ENCODE results near the gene ZNFX1.
"Not testable (repeated sequence)": the region's sequence is repeated elsewhere in the genome, so short reads cannot be mapped to it uniquely, and the experiment has no call there.

The ZNFX1 gene

DNA sequence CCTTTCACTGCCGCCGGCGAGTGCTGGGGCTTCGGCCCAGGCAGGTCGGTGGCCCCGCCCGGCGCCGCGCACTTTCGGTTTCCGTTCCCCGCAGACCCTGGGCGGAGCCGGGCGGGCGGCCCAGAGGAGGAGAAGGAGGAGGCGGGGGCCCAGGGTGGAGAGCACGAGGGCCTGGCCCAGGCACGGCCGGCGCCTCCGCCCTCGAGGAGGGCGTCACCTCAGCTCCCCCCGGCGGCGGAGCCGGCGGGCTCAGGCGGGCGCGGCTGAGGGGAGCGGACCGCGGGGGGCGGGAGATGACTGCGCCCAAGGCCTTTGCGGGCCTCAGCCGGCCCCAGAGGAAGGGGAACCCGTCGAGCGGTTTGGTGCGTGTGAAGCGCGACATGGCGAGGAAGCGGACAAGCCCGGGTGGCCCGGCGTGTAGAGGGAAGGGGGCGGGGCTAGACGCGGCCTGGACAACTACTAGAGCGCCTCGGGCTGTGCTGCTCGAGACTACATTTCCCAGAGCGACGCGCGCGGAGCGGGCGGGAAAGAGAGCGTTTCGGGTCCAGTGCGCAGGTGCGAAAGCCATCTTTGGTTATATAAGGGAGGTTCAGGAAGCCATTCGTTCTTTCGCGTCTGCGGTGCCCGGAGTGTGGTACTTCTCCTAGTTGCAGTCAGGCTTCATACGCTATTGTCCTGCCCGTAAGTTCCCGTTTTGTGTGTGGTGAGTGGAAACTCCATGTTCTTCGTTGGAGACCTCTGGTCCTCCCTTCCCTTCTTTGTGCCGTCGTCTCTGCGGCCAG, at the start of gene ZNFX1:
Gene ZNFX1, minus strand, starts transcription at position 22 of the 782 bp plus-strand sequence. CDS start 2,218 bp downstream, outside the sequence.
- DNase-seq (ENCODE audit: low read depth in 3 of 3) = peak; percentile 96 to 98 (median 96)

DNA sequence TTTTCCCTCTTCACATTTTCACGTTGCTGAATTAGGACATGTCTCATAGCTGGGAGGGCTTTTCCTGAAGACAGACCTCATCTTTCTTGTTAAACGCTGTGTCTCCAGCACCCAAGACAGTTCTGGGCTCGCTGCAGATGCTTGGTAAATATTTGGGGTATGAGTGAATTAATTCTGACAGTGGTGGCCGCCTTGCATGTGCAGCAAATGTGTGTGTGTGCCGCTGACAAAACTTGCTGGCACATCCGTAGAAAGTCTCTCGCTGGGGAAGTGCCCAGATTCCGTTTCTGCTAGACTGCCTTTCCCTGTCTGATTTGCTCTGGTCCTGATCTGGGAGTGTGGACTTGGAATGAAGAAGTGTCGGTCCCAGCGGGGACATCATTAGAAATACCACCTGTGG, 48.2 kb upstream of the ZNFX1 start:
- DNase-seq (ENCODE audit: low read depth in 3 of 3) = no peak

DNA sequence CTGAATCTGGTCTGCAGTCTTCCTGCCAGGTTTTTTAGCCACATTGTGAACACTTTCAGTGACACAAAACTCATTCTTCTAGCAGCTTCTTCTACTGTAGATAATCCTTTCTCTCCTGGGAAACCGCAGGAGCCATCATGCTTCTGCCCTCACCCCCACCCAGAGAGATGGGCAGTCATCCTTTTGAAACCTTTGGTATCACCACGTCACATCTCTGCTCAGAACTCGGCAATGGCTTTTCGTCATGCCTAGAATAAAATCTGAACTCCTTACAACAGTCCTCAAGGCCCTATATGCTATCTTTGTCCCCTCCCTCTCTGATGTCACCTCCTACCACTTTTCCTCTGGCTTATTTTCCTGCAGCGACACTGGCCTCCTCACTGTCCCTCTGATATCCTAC, 46.4 kb upstream of the ZNFX1 start:
- no peak for DNase-seq (ENCODE audit: low read depth in 3 of 3)

DNA sequence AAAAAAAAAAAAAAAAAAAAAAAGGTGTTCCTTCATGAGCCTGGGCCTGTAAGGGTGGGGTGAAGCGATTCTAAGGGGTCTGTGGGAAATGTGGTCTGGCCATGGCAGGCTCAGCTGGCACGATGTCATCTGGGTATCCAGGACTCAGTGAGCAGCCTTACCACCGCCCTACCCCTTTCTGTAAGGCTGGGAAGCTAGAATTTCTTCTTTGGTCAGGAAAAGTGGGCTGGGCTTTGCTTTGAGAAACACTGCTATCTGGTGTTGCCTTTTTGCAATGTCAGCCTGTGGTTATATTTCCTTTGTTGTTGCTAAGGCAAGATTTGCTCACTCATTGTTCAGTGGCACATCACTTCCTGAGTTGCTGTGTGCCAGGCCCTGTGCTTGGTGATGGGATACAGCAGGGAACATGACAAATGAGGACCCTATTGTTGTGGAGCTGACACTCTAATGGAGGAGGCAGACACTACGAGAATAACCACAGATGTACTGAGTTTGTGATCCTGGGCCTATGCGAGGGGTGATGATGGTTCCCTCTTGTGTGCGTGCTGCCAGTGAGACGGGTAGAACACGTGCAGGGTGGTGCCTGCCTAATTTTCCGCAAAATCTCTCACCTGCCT, 45.9 kb upstream of the ZNFX1 start:
- no peak for DNase-seq (ENCODE audit: low read depth in 3 of 3)

DNA sequence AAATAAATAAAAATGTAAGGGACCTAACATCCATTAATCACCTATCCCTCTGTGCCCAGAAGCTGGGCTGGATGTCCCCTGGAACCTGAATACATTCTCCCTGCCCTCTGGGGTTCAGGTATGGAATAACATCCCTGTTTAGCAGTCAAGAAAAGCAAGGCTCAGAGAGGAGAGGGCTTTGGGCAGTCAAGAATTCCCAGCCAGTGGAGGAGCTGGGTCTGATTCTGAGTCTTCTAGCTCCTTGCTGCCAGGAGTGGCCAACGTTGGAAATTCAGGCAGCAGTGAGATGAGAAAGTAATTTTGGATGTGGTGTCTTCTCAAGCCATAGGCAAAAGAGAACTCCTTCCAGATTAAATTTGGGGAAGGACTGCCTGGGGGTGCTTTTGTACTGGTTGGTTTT, 42.6 kb upstream of the ZNFX1 start:
- DNase-seq (ENCODE audit: low read depth in 3 of 3) = no peak

DNA sequence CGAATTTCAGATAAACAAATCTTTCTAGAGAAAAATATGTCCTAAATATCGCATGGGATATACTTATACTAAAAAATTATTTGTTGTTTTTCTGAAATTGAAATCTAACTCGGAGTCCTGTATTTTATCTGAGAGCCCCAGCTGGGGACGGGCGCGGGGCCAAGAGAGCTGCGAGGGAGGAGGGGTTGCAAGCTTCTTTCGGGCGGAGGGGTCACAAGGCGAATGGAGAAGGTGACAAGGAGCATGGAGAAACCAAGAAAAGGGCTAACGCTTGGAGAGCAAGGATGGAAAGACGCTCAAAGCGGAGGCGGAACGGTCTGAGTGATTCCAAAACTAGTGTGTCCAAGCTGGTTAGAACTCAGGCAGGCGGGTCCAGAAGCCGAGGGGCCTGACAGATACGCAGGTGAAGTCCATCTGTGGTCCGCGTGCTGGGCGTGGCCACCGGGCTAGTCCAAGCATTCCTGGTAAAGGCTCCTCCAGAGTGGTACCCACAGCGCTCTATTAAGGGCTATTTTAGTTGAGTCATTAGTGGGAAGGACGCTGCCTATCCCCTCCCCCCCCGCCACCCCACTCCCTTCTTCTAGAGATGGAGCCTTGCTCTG, 41.5 kb upstream of the ZNFX1 start:
- DNase-seq (ENCODE audit: low read depth in 3 of 3) = no peak

DNA sequence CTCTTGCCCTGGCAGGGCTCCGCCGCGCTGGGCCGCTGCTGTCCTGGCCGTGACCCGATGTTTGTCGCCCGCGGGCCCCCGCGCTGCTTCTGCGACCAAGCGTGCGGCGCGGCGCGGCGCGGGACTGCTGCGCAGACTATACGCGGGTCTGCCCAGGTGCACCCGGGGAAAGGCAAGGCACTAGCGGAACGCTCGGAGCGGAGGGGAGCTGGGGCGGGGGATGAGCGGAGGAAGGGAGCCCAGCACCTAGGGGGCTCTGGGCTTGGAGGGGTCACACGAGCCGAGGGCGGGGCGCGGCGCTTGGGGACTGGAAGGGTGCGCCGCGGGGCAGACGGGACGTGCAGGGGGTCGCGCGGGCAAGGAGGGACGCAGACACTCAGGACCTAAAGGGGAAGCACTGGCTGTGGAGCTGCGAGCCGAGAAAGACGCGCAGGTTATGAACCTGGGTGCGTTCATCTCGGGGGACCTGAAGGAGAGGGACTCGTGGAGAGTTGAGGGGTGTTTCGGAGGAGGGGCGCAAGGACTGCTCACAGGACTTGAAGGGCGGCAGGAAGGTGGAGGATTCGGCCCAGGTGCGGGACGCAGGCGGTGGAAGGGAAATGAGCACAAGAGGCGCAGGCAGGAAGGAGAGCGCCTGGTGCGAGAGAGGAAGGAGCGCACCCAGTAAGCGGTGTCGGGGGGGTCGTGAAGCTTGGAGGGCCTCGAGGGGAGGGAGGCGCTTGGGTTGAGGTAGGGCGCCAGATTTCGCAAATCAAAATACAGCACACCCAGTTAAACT, 40.8 kb upstream of the ZNFX1 start:
- no peak for DNase-seq (ENCODE audit: low read depth in 3 of 3)

DNA sequence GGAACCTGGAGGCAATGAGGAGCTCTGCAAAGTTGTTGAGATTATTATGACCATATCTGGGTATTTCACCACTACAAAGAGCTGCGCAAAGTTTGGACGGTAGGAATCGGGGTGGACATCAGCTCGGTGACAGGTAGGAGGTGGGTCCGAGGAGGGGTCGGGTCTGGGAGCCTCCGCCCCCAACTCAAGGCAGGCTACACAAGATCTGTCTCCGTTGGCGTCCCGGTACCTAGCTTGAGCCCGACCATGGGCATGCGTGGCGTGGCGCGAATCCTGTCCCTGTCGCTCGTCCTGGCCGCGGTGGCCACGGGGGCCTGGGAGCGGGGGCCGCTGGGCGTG, 40.2 kb upstream of the ZNFX1 start:
- no peak for DNase-seq (ENCODE audit: low read depth in 3 of 3)

DNA sequence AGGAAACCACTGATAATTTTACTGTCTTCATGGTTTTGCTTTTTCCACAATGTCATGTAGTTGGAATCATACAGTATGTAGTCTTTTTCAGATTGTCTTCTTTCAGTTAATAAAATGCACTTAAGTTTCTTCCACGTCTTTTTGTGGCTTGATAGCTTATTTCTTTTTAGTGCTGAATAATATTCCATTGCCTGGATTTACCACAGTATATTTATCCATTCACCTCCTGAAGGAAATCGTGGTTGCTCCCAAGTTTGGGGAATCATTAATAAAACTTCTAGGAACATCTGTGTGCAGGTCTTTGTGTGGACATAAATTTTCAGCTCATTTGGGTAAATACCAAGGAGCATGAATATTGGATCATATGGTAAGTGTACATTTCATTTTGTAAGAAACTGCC, 38.8 kb upstream of the ZNFX1 start:
- DNase-seq (ENCODE audit: low read depth in 3 of 3) = no peak

DNA sequence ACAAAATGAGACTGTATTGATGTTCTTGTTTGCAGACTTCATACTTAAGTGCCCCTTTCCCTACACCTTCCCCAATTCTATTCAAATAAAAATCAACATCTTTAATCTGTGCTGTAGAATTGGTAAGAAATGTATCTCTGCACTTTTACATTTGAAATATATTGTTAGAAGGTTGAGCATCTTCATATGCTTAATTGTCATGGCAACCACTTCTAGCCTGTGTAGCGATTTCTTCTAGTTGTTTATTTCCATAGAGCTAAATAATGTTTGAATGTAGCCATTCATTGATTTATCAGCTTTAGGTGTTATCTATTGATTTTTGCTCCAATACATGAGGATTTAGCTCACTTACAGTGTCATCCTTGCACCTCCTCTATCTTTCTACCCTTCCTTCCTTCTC, 37.7 kb upstream of the ZNFX1 start:
- DNase-seq (ENCODE audit: low read depth in 3 of 3) = no peak

DNA sequence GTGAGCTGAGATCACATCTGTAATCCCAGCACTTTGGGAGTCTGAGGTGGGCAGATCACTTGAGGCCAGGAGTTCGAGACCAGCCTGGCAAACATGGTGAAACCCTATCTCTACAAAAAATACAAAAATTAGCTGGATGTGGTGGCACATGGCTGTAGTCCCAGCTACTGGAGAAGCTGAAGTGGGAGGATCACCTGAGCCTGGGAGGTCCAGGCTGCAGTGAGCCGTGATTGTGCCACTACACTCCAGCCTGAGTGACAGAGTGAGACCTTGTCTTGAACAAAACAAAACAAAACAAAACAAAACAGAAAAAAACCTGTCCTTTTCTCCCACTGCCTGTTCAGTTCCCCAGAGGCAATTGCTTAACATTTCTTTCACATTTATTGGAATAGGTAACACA, 36.2 kb upstream of the ZNFX1 start:
- not testable (repeated sequence) for DNase-seq (ENCODE audit: low read depth in 3 of 3)

DNA sequence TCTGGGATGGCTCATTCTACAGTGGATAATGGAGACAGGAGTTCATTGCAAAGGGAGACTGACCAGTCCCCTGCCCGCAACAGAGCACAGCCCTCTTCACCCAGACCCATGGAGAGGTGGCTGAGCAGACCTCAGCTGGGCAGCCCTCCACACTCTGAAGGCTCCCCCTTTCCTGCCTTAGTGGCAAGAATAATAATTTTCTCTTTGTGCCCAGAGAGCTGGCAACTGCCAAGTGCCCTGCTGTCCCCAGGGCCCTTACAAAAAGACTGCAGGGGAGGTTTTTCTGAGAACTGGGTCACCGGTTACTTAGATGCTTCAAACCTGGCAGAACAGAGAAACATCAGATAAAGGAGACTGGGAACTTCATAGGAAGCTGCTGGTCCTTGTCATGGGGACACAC, 35.4 kb upstream of the ZNFX1 start:
- no peak for DNase-seq (ENCODE audit: low read depth in 3 of 3)

DNA sequence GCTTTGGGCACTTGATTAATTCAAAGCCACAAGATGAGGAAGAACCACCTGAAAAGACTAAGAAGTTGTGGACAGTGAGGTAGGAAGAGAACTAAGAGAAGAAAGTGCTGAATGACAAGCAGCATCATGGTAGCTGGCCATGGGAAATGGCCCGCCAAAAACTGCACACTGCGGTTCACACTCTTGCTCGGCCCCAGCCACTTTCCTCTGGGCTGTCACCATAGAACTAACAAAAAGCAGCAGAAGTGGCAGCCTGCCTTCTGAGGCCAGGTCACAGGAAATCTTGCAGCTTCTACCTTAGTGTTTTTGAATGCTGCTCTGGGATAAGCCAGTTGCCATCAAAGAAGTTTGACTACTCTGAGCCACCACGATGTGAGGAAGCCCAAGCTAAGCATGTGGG, 34.8 kb upstream of the ZNFX1 start:
- no peak for DNase-seq (ENCODE audit: low read depth in 3 of 3)

DNA sequence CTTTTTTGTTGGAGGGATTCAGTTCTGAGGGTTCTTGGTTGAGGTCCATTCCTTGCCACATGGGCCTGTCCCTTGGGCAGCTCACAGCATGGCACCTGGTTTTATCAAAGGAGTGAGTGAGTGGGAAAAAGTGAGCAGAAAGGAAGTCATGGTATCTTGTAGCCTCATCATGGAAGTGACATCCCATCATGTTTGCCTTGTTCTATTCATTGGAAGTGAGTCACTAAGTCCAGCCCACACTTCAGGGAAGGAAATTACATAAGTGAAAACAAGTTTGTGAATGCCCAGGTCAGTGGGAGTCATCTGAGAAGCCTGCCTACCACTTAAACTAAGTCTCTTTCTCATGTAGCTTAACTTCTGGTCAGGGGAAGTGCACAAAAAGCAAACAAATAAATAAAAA, 32.8 kb upstream of the ZNFX1 start:
- DNase-seq (ENCODE audit: low read depth in 3 of 3) = no peak

DNA sequence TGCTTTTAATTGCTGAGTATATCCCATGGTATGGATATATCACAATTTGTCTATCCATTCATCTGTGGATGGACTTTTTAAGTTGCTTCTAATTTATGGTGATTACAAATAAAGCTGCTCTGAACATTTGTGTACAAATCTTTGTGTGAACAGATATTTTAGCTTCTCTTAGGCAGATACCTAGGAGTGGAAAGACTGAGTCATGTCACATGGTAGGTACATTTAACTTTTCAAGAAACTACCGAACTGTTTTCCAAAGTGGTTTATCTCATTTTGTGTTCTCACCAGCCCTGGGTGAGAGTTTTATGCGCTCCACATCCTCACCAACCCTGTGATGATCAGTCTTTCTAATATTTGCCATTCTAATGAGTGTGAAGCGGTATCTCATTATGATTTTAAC, 31.0 kb upstream of the ZNFX1 start:
- DNase-seq (ENCODE audit: low read depth in 3 of 3) = no peak

DNA sequence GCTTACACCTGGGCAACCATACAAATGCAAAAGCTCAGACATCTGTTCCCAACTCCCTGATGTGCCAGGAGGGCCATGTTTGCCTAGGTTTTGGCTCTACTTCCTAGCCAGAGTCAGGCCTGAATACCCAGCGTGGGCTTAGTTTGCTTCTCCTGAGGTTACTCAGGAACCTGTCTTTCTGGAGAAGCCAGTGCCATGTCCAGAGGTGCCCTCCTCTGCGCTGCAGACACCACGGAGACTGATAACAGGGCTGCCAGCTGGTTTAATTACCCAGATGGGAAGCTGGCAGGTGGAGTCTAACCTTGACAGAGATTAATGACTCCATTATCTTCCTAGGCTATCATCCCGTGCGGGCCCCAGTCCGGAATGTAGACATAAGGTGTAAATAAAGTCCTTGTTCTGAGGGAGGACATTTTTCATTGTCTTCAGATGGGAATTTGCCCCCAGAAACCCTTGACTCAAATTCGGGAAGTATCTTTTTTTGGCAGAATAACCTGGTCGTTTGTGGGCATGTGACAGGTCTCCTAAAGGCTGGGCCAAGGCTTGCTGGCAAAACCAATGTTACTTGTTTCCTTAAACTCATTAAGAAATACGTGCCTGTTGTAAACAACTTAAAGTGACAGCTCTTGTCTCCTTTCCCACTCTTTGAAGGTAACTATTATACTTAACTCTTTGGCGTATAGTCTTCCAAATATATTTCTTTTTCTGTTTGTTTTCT, 29.2 kb upstream of the ZNFX1 start:
- DNase-seq (ENCODE audit: low read depth in 3 of 3) = no peak

DNA sequence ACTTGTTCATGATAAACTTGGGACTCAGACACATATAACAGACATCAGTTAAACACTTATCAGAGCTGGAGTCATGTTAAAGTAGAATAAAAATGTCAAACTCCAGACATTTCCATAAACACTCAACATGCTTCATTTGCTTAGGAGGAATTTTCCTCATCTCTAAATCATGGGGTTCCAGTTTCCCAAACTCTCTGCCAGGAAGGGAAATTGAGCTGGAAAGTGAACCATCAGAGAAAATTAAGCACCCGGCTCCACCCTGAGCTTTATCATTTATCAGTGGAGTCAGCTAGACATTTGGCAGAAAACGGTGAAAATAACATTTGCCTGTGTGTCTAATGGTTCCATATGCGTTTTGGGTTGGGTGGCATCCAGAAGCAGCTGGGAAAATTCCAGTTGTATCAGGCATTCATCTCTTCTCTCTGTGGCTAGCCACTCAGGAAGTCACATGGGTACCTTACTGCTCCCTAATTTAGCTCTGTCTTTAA, 25.3 kb upstream of the ZNFX1 start:
- DNase-seq (ENCODE audit: low read depth in 3 of 3) = no peak

DNA sequence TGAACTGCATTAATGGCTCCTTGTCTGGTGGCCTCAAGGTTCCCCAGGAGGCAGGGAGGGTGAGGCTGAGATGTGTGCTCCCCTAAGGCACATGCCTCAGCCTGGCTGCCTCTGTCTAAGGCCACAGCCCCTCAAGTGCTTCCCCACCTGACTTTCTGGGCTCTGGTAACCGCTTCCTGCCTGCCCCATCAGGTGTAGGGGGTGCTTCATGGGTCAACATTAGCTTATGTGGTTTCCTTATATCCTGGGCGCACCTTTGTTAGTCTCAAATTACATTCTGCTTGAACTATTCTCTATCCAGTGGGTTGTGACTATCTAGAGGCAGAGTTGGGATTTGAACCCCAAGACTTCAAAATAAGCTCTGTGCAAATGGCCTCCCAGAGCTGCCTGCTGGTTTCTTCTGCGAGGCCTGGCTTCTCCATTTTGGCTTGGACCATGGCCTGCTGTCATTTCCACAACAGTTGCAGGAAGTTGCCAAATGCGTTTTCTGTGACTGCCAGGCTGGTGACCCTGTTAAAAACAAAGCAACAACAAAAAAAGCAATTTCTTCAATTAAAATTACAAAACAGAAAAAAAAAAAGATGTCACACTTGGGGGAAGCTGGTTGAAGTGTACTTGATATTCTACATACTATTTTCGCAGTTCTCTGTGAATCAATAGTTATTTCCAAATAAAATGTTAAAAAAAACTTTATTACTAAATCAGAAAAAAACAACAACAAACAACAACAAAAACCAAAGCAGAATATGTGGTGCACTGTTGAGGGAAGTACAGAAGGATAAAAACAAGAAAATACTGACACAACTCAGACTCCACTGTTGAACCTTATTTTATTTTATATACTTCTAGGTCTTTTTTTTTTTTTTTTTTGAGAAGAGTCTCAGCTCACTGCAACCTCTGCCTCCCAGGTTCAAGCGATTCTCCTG, 20.0 kb upstream of the ZNFX1 start:
- DNase-seq (ENCODE audit: low read depth in 3 of 3) = no peak

DNA sequence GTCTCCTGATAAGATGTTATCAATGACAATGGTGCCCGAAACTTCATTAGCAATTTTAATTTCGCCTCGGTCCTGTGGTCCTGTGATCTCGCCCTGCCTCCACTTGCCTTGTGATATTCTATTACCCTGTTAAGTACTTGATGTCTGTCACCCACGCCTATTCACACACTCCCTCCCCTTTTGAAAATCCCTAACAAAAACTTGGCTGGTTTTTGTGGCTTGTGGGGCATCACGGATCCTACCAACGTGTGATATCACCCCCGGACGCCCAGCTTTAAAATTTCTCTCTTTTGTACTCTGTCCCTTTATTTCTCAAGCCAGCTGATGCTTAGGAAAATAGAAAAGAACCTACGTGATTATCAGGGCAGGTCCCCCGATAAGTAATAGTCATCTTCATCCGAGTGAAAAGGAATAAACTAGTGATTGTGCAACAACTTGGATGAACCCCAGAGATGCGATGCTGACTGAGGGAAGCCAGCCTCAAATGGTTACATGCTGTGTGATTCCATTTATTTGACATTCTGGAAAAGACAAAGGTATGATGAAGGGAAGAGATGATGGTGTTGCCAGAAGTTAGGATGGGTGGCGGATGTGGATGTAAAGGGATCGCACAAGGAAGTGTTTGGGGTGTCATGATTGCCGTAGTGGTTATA, 16.3 kb upstream of the ZNFX1 start:
- not testable (repeated sequence) for DNase-seq (ENCODE audit: low read depth in 3 of 3)

DNA sequence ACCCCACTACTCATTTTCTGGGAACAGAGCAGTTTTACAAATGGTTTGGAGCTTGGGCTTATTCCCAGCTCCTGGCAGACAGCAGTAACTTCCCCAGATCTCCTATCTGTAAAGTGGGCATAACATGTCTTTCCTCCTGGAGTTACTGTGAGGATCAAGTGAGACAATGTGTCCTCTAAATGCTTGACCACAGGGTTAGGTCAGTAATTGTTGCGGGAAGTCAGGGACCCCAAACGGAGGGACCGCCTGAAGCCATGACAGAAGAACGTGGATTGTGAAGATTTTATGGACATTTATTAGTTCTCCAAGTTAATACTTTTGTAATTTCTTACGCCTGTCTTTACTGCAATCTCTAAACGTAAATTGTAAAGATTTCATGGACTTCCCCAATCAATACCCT, 15.3 kb upstream of the ZNFX1 start:
- no peak for DNase-seq (ENCODE audit: low read depth in 3 of 3)
